GM18511 (cell line): ENCODE results near the gene TCAIM.
"Not testable (repeated sequence)": the region's sequence is repeated elsewhere in the genome, so short reads cannot be mapped to it uniquely, and the experiment has no call there.

Experiments
- ATAC-seq: cut with Tn5 transposase; IDR thresholded peaks from one replicate; pipeline ENCODE4 v1.9.1; 2021; ENCODE audit warnings: mild to moderate bottlenecking, moderate library complexity; ENCODE audit not compliant: unreplicated experiment

TCAIM gene

DNA sequence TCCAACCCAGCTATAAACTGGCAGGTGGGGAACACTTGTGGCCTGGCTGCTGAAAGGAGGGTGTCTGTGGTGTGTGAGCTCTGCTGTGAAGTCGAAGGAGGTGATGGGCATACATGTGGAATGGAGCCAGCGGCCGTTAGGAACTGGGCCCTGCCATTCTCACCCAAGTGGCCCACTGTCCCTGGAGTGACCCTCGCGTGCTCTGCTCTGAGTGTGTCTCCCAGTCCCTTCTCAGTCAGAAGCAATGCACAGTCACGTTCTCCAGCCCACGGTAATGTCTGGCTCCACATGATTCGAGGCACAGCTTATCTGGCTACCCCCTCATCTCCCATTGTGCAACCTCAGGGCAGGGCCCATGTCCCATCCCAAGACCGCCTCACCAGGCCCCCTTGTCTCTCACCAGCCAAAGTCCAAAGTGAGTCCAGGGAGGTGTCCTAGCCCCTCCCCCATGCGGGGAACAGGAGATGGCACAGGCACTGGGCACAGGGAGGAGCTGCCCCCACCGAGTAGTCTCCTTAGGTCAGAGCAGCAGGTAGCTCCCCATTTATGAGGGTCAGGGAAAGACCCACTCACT, 76.0 kb downstream of the TCAIM start:
- no peak for ATAC-seq

DNA sequence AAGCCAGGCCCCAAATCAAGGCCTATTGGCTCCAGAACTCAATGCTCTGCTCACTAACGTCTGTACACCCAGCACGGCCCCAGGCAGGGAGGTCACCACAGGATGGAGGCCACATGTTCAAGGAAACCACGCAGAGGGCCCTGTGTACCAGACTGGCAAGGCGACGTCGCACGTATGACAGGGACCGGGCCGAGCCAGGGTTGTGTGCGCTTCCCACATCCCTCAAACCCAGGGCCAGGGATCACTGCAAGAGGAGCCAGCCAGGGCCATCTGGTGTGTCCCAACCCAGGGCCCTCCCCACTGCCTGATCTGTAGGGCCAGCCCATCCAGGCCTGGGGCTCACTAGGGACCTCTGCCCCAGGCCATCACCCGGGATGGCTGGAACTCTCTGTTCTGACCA, 76.9 kb downstream of the TCAIM start:
- no peak for ATAC-seq

DNA sequence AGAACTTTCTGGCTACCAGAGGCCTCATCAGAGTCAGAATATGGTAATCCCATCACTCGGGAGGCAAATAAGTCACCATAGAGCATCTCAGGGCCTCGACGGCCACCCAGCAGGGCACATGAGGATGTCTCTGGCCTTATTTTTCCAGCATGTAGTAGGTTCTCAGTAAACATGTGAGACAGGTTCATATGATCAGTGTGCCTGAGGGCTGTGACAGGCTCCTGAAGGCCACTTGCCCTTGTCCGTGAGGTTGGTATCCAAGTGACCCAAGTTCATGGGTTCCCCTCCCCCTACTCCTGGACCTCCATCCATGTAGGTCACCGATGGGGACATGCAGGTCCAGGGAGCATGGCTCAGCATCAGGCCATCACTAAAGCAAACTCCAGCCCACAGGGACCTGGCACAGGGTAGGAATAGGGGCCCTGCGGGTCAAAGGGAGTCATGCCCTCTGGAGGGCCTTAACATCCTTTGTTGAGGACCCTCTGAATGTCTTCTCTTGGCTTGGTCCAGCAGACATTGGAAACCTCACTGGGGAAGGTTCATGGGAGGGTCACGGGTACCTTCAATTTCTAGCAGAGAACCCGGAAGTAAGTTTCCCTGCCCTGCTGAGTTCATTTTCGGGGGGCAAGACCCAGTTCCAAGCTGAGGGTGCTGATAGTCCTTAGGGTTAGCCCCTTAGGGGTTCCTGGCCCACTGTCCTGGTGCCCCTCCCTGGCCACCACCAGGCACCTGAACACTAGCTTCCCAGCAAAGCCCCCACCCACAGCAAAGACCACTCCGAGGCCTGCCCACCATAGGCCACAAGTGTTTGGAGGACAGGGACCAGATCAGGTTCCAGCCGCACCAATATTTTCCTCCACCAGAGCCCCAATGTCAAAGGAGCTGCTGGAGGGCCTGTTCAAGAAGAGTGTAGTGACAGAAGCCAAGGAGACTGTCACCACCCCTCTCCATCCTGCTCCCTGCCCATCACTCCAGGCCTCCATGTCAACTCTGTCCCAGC, 77.8 kb downstream of the TCAIM start:
- ATAC-seq, result no peak

DNA sequence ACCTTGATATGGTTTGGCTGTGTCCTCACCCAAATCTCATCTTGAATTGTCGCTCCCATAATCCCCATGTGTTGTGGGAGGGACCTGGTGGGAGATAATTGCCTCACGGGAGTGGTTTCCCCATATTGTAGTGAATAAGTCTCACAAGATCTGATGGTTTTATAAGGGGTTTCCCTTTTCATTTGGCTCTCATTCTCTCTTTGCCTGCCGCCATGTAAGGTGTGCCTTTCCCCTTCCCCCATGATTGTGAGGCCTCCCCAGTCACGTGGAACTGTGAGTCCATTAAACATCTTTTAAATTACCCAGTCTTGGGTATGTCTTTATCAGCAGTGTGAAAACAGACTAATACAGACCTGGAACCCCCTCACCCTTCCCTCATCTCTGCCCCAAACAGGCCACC, 79.6 kb downstream of the TCAIM start:
- ATAC-seq, result not testable (repeated sequence)

DNA sequence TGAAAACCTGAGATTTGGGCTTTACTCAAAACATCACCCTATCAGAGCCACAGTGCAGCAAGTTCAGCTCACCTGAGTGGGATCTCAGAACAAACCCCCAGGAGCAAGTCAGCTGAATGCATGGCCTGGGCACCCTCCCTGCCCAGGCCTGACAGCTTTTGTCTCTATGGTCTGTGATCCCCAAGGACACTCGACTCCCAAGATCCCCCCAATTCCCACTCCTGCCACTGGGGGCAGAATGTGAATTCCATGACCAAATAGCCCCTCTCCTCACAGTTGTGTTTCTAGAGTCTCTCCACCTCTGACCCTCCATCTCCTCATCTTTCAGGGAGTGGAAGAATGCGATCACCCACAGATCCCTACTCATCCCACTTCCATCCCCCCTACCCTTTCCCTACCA, 80.0 kb downstream of the TCAIM start:
- no peak for ATAC-seq

DNA sequence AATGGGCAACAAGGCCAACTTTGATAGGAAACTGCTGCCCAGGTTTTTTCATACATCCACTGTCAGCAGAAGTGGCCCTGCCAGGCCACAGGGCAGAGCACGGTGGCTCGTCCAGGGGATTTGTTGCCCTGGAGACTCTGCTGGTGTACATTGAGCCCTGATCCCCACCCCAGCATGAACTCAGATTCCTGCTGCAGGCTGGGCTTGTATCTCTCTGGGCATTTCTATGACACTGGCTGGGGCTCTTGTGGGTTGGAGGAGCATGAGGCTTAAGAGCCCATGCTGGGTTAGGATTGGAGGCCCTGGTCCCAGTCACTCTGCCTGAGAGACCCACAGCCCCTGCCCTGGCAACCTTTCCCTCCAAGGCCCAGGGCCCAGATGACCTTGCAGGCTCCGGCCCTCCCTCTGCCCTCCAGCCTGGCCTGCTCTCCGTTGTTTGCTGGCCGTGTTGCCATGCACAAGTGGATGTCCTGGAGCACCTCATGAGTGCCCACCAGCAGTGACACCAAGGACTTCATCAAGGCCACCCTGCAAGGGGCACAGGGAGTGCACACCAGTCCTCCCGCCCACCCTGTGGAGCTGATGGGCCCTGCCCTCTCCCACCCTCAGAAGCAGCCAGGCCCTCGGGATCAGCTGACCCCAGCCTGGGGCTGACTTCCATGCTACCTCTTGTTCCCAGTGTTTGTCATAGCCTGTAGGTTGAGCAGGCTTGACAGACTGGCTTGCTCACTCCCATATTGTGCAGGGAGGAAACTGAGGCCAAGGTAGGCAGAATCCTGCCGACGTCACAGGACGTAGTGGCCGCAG, 80.8 kb downstream of the TCAIM start:
- no peak for ATAC-seq

DNA sequence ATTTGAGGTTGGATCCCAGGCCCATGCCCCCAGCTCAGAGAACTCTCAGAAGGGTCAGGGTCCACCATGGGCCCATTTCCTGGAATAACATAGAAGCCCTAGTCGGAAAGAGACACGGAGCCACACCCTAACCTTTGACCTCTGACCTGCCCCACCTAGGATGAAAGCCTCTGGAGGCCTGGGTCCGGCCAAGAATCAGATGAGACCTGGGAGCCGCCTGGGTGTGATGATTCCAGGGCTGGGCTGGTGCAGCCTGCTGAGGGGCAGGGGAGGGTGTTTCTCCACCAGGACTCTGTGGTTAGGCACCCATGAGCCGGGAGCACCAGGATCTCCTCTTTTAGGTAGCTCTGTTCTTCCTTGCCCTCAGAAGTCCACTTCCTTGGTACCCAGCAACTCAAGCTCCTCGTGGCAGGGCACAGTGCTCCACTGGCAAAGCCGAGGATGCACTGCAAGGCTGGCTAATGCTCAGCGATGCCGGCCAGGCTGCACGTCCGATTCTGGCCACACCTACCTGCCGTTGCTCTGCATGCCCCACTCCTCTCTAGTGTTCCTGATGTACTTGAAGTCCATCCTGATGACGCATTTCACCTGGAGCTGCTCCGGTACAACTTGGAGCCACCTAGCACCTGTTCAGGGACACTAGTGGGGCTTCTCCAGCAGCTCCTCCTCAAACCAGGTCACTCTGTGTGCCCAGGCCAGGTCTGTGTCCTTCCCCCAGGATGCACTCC, 81.5 kb downstream of the TCAIM start:
- no peak for ATAC-seq

DNA sequence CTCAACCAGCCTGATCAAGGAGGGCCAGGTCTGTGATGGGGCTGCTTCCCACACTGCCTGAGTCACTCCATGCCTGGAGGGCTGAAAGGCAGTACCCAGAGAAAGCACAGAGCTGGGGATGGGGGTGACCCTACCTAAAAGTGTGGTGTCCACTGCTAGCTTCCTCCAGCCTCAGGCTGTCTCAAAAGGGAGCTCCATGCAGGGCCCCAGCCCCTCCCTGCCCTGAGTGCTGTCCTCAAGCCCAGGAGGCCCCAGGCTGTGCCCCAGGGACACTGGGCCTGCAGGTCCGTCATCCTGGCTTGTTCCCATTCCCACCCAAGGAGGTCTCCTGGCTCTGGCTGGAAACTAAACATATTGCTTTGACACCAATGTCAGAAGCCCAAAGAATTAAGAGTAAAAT, 82.1 kb downstream of the TCAIM start:
- no peak for ATAC-seq

DNA sequence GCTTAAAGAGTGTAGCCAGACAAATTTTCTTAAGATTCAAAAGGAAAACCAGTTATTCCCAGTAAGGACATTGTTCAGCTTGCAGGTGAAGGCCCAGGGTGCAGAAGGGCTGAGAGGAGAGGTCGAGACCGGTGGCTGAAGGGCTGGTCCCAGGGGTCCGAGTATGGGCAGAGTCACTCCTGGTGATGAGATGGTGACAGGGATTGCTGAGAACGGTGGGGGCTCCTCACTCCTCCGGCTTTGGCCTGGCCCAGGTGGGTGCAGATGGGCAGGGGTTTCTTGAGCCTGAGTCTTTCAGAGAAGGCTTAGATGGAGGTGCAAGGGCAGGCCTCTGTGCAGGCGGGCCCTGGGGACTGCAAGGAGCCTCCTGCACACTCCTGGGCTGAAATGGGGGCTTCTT, 82.7 kb downstream of the TCAIM start:
- no peak for ATAC-seq

DNA sequence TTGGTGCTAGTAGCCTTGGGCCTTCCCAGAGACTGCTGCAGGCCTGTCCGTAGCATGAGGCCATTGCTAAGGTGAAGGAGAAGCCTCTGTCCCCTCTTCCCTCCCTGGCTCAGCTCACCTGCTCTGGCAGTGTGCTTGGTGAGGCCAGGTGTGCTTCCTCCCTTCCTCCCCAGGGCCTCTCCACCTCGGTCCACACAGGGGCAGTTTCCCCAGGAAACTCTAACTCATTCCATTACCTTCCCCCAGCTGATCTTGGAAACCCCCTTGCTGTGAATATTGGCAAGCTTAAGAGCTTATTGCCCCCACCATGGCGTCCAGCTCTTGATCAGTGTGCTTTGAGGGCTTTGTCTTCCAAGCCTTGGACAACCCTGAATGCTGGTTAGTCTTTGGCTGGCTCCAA, 86.2 kb downstream of the TCAIM start:
- no peak for ATAC-seq

DNA sequence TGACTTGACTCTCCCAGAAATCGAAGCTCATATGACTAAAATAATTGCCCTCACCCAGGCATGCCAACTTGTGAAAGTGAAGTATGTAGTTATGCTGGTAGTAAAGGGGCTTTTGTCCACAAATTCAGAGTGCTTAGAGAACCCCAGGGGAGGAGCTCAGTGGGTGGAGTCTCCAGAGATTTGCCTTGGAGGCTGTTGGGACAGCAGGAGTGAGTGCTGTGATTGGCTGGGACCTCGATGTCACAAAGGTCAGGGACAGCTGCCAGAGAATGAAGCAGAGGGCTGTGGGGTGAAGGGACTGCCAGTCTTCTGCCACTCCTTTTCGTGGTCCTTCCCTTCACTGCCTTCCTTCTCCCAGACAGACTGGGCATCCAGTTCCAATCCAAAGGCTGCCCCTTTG, 89.1 kb downstream of the TCAIM start:
- no peak for ATAC-seq

DNA sequence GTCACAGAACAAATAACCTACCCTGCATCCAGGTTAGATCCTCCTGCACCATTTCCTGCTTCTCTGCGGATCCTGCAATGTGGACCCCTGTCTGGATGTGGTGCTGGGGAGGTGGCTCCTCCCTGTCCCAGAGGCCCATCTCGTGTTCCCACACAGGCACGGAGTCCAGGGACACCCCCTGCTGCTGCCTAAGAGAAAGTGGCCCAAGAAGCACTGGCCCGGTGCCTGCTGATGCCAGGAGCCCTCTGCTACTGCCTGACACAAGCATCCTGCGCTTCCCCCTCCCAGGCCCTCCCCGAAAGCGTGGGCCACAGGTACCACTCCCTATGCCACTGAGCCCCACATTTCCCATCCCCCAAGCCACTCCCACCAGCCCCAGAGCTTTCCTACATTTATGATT, 90.3 kb downstream of the TCAIM start:
- ATAC-seq, result no peak

DNA sequence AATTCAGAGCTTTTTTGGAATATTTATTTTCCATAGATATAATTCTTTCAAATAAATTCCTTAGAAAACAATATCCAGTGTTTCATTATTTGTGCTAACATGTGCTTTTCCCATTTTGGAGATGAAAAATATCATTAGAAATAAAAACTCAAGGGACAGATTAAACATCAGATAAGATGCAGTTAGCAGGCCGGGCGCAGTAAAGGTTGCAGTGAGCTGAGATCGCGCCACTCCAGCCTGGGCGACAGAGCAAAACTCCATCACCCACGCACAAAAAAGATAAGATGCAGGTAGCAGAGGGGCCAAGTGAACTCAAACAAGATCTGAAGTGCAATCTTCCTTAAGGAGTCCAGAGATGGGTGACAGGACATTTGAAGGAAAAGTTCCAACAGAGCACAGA, 90.9 kb downstream of the TCAIM start:
- ATAC-seq, result no peak

DNA sequence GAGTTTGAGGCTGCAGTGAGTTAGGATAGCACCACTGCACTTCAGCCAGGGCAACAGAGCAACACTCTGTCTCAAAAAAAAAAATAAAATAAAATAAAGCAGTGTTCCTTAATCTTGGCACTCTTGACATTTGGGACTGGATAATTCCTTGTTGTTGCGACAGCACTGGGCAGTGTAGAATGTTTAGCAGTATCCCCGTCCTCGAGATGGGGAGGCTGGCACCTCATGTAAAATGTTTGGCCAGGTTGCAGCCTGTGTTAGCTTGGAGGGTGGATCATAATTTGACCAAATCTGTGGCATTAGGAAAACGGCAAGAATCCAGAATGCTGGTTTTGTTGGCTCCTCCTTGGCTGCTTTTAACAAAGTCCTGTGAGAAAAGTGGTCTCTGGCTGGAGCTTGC, 91.9 kb downstream of the TCAIM start:
- ATAC-seq, result no peak

DNA sequence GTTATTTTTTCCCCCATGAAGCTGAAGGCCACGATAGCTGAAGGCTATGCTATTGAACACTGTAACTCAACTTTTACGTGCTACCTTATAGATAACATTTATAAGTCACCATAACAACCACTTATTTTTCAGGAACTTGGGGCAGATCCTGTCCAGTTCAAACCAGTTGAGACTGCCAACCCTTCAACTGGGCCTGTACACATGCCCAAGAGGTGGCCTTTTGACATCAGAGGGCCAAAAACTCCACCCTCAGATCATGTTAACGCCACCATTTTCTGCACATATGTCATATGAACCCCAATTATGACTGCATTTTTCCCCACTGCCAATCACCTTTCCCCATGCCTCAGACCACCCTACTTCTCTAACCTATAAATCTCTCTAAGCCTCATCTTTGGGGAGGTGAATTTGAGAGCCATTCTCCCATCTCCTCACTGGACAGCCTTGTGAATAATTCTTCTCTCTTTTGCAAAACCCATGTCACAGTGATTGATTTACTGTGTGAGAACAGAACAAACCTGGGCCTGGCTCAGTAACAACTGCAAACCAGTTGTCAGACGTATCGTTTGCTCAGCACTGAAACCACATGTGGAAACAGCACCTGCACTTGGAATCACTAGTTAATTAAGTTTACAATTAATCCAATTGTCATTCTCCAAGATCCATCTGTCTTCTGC, 96.4 kb downstream of the TCAIM start:
- no peak for ATAC-seq

DNA sequence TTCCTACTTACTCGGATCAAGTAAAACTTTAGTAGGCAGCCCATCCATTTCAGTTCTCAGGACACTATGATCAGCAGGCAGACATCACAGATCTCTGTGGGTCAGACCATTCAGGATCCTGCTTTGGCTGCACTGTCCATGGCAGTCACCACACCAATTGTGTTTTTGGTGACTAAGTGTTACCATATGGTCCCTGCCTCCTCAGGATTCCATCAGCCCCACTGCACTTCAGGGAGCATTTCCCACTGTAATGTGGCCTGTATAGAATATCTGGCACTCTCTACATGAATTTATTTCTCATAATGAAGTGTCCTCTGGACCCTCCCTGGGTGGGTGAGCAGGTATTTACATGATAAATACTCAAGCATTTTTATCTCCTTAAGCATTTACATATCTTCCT, 97.6 kb downstream of the TCAIM start:
- no peak for ATAC-seq

DNA sequence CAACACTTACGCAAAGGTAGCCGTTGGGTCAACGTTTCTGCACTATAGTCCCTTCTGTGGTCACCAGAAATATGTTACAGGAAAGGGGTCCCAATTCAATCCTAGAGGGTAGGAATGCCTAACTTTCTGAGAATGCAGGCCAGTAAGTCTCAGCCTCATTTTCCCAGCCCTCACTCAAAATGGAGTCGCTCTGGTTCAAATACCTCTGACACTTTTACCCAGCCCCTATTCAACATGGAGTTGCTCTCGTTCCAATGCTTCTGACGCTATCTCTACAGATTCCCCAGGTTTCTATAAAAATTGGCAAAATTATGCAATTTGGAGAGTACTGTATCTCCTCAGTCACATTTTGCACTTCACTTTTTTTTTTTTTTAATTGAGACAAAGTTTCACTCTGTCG, 99.2 kb downstream of the TCAIM start:
- ATAC-seq, result no peak

DNA sequence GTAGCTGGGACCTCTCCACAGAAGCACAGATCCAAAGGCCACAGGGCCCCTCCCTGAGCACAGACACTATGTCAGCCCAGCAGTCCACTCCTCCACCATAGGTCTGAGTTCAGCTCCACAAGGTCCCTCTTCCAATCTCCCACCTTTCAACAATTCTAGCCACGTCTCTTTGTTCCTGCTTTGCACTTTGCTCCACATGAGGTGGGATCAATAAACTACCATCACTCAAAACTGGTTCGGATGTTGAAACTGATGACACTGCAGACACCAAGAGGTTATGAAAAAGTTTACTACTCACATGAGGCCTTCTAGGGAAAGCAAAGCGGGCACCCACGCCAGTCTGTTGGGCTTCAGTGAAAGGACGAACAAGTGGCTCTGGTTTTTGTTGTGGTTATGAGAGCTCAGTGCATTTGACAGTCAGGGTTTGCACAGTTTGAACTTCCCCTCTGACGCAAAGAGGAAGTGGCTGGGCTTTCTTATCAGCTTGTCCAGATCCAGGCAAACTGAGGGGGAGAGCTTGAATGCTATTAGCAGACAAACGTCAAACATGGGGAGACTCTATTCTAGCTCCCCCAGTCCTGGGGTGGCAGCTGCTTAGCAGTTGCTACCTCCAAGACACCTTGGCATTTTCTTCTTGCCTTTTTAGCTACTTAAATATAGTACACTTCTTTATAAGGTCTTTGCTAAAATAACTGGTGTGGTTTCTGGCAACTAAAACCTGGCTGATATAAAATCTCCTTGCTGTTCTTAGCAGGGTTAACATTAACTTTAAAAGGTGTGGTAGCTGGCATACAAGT, 101.1 kb downstream of the TCAIM start:
- peak; percentile 97 for ATAC-seq

DNA sequence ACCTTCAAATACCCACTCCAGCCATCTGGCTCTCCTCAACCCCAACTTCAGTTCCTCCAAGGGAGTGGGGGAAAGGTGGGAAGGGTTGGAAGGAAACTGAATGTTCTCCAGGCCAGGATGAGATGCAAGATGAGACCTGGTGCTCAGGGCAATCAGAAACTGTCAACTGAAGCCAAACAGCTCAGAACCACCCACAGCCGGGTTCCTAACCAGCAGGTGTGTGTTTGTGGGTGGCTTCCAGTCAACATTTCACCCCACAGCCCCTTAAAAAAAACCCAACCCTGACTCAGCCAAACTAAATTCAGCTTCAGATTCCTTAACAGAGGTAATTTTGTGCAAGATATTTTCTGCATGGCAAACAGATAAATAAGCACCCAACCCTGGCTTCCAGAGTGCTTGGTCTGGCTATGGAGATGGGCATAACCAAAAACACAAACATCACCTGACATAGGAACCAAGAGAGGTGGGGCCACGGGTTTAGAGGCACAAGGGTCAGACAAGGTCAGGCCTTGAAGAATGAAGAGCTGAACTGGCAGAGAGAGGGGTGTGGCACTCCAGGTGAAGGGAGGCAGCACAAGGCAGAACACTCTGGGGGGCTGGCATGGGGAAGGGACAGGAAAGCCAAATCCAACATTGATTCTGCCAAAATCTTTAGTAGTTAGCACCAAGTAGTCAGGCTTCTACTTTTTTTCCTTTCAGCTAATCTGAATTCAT, 104.2 kb downstream of the TCAIM start:
- ATAC-seq, result no peak
